ENCODE data around the gene MAGOH. TPM values are rescaled to one million over a fixed set of nuclear protein-coding genes. Genes with fewer than 3 reads are reported as not detected.
A peak's percentile ranks its signal among the peaks of the same experiment; 100 is the strongest.

MAGOH gene
- total RNA-seq, 1 donor from 2014 or later = 55.0 TPM

GRCh38 chr1:53258216-53258615 is 19.9 kb upstream of the MAGOH start:
- Mint-ChIP-seq H3K36me3 (no peaks in the 10 kb centered on the region), H3K27me3 (no peaks in the 10 kb centered on the region), H3K4me1 (ENCODE audit: unreplicated experiment) (no peaks in the 10 kb centered on the region), H3K9me3 (no peaks in the 10 kb centered on the region), H3K4me3 (no peak overlapping the region), H3K27ac (peak overlapping the region; percentile 98)
- TF ChIP-seq, protein P1, sequence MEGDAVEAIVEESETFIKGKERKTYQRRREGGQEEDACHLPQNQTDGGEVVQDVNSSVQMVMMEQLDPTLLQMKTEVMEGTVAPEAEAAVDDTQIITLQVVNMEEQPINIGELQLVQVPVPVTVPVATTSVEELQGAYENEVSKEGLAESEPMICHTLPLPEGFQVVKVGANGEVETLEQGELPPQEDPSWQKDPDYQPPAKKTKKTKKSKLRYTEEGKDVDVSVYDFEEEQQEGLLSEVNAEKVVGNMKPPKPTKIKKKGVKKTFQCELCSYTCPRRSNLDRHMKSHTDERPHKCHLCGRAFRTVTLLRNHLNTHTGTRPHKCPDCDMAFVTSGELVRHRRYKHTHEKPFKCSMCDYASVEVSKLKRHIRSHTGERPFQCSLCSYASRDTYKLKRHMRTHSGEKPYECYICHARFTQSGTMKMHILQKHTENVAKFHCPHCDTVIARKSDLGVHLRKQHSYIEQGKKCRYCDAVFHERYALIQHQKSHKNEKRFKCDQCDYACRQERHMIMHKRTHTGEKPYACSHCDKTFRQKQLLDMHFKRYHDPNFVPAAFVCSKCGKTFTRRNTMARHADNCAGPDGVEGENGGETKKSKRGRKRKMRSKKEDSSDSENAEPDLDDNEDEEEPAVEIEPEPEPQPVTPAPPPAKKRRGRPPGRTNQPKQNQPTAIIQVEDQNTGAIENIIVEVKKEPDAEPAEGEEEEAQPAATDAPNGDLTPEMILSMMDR (conservative IDR thresholded peaks at IDR 0.05) = no peak
- DNase-seq (ENCODE audit: extremely low spot score, unreplicated experiment) = no peak

GRCh38 chr1:53257454-53258081 is 19.2 kb upstream of the MAGOH start:
- TF ChIP-seq, protein P1 (conservative IDR thresholded peaks at IDR 0.05) = no peak
- Mint-ChIP-seq H3K27me3 (no peaks in the 10 kb centered on the region), H3K27ac (peak overlapping the region; percentile 98), H3K4me3 (peak overlapping the region; percentile 81), H3K4me1 (ENCODE audit: unreplicated experiment) (no peaks in the 10 kb centered on the region), H3K9me3 (no peaks in the 10 kb centered on the region), H3K36me3 (no peaks in the 10 kb centered on the region)
- no peak for DNase-seq (ENCODE audit: extremely low spot score, unreplicated experiment)

DNA sequence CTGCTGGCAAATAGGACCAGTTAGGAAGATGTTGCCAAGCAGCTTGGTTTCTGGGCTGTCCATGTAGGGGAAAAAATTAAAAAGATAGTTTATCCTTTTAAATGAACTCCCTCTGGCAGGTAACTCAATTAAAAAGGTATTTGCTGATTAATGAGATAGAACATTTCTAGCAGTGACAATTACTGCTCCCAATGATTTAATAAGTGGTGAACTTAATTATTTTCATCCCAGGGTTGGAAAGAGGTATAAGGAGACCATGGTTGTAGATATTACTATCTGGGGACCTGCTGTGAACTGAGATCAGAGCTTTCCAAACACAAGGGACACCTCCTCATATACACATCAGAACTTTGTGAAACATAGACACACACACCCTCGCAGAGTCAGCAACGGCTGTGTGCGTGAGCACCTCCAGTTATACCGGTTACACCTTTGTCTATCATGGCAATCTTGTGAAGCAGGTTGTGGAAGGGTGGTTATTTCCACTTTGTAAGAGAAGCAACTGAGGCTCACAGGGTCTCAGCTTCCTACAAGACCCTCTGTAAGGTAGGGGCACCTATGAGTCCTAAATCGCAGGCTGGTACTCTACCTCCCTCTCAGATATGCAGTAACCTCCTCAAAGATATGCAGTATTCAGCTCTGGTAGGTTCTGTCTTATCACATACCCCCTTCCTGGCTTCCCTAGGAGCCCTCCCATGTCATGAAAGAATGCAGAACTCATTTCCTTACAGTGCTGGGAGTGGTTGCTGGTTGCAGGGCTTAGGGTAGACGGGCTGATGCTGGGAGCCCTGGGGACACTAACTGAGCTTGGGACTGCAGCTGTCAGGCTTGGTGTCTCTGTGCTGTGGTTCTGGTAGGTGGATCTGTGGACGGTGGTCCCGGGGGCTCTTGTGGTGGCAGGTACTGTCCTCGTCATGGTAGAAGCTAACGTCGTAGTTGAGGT is 18.5 kb upstream of the MAGOH start:
- DNase-seq (ENCODE audit: extremely low spot score, unreplicated experiment) = no peak
- Mint-ChIP-seq H3K27ac (peak overlapping the region; percentile 98), H3K4me3 (peak overlapping the region; percentile 81), H3K9me3 (no peaks in the 10 kb centered on the region), H3K4me1 (ENCODE audit: unreplicated experiment) (no peaks in the 10 kb centered on the region), H3K36me3 (no peaks in the 10 kb centered on the region), H3K27me3 (no peaks in the 10 kb centered on the region)
- TF ChIP-seq, protein P1 (conservative IDR thresholded peaks at IDR 0.05) = no peak

- Mint-ChIP-seq H3K4me1 (ENCODE audit: unreplicated experiment) (no peaks in the 10 kb centered on the region), H3K4me3 (no peak overlapping the region)
Observed at GRCh38 chr1:53255031-53255430, 16.7 kb upstream of the MAGOH start.

DNA sequence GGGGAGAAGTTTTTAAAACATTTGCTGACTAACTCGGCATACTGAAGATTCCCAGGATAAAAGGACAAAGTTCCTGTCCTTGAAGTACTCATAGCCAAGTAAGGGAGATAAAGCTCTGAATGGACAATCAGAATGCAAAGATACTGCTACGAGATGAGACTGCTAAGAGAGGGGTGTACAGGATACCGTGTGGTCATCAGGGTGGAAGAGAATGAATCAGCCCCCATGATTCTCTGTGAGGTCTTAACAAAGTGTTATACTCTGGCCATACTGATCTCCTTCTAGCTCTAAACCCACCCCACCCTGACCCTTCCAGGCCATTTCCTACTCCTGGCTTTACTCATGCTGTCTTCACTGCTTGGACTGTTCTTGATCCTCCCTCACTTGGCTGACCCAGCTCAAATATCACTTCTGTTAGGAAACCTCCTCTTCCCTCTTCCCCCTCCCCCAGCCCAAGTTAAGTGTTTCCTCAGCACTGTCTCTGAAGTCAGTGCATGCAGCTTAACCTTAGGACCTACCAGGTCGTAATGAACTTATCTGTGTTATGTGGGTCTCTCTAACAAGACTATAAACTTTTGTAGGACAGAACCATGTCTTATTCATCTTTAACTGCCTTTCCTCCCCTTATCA is 15.8 kb upstream of the MAGOH start:
- H3K4me3 Mint-ChIP-seq = no peak overlapping the region
- H3K9me3 Mint-ChIP-seq = no peaks in the 10 kb centered on the region
- no peaks in the 10 kb centered on the region for H3K36me3 Mint-ChIP-seq
- TF ChIP-seq, protein P1 (conservative IDR thresholded peaks at IDR 0.05) = no peak
- no peaks in the 10 kb centered on the region for H3K4me1 Mint-ChIP-seq (ENCODE audit: unreplicated experiment)
- H3K27ac Mint-ChIP-seq = no peak overlapping the region
- no peak for DNase-seq (ENCODE audit: extremely low spot score, unreplicated experiment)
- H3K27me3 Mint-ChIP-seq = no peaks in the 10 kb centered on the region

More at GRCh38 chr1:53255031-53255430, 16.7 kb upstream of the MAGOH start:
- TF ChIP-seq, protein P1 (conservative IDR thresholded peaks at IDR 0.05) = peak; percentile 37
- no peaks in the 10 kb centered on the region for H3K27me3 Mint-ChIP-seq
- no peak for DNase-seq (ENCODE audit: extremely low spot score, unreplicated experiment)
- H3K36me3 Mint-ChIP-seq = no peaks in the 10 kb centered on the region
- H3K27ac Mint-ChIP-seq = no peak overlapping the region
- no peaks in the 10 kb centered on the region for H3K9me3 Mint-ChIP-seq
